ENCODE measurements around the gene ROR1.
"Not testable (repeated sequence)": the region's sequence is repeated elsewhere in the genome, so short reads cannot be mapped to it uniquely, and the experiment has no call there.

The ROR1 gene

DNA sequence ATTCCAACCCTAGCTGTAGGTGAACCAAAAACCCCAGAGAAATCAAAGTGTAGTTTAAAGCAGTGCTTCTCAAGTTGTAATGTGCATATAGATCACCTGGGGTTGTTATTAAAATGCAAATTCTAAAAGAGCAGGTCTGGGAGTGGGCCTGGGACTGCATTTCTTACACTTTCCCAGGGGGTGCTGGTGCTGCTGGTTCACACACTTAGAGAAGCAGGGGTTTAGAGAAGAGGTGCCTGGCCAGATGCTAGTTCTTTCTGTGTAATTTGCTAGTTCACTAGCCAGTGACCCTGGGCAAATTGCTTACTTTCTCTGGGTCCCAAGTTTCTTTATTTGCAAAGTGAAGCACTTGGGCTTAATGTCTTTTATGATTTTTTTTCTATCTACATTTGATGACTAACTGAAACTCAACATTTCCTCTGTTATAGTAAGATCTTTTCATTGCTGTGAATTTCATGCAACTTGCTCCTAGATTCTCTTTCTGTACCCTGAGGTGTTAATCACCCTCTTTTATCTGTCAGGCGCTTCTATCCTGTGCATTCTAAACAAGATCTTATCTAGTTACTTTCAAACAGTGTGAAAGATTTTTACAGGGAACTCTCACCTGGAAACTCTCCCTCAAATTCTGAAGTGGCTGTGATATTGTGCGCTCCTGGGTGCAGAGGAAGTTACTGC lies 287.8 kb downstream of the ROR1 start:
- no peak for DNase-seq

DNA sequence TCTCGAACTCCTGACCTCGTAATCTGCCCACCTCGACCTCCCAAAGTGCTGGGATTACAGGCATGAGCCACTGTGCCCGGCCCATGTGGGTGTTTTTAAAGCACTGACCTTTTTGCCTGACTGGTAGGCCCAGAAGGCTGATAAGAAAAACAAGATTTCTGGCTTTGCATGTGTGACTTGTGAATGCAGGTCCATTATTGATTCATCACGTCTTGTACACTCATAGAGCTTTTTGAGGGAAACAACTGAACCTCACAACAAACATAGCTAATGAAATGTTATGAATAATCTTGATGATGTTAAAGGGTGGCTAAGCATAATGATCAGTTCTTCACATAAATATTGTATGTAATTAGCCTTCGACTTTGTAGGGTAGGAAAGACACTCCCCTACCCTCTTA lies 288.7 kb downstream of the ROR1 start:
- ATAC-seq = no peak
- DNase-seq = no peak

More for the DNA sequence above, 287.8 kb downstream of the ROR1 start:
- no peak for ATAC-seq

DNA sequence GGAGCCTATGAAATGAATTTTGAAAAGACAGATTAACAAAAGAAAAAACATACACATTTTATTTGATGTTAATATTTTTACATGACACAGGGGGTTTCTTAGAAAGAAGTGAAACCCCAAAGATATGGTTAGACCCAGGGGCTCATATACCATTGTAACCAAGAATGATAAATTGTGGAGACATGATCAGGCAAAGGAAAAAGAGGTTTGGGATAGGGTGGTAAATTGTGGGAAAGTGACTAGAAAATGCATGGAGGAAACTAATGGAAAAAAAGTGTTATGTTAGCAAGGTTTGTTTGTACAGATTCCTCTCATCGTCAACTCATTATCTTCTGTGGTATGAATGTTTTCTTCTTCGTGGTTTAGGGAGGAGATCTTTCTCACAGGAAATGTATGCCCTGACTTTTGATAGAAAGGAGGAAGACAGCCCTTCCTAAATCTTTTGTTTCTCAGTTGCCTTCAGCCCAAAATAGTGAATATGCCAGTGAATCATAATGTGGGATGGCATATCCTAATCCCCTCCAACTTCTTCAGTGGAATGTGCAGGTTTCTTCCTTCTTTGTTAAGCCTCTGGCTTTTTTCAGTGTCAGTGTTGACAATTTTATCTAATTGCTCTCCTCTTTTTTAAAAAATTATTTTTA lies 289.2 kb downstream of the ROR1 start:
- no peak for ATAC-seq
- no peak for DNase-seq

DNA sequence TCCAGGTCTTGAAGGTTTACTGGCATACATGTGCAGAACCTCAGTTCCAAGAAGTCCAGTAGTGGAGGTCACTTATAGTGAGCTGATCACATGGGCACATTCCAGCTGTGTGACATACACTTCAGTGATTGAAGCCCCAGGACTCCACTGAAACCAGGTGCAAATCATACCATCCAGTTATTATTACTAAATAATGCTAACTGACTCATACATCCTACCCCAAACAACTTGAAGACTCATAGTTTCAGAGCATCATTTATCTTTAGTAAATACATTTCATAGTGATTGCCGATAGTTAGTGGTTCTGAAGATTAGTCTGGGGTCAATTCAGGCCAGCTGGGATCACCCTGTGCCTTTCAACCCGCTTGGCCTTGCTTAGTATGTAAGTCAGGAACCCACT lies 291.8 kb downstream of the ROR1 start:
- no peak for DNase-seq
- ATAC-seq = no peak

DNA sequence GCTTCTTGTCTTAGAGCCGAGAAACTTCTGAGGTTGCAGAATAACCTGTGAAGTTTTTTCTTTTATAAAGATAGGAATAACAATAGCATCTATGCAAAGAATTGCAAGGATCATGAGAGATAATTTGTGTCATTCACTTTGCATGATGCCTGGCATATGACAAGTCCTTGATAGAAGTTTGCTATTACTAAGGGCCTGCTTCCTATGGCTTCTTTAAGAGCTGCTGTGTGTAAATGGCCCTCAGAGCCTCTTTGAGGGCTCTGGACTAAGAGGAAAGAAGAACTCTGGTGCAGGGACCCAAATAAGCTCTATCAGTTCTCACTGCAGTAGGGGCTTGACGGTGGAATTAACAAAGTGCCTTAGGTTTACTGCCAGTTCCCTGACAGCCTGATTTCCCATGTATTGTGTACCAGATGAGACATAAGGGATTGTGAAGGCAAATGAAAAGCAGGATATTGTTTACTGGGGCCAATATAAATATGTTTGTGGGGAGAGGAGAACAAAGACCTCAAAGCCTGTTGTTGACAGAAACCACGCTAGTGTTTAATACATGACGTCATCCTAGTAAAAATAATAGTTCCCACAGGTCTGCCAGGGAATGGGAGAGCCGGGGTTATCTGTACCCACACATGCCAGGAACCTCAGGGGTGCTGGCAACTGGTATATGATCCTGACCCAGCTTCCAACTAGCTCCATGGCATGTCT lies 298.4 kb downstream of the ROR1 start:
- ATAC-seq (no peak), DNase-seq (no peak)

DNA sequence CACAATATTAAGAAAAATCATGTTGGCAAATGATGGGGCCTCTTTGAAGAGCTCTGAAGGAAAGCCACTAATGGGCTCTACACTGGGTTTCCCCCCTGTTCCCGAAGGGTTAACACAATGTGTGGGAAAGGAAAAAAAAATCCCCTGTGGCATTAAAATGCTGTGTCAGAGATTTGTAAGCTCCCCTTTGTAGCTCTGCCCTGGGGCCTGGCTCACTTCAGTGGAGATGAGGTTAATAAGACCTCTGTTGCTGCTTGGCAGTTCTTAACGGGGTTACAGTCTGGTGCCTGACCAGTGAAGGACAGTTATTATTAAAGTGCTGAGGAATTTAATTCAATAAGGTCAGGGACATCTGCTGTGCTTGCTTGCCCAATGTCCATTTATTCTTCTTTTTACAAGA lies 299.9 kb downstream of the ROR1 start:
- ATAC-seq (no peak), DNase-seq (no peak)

DNA sequence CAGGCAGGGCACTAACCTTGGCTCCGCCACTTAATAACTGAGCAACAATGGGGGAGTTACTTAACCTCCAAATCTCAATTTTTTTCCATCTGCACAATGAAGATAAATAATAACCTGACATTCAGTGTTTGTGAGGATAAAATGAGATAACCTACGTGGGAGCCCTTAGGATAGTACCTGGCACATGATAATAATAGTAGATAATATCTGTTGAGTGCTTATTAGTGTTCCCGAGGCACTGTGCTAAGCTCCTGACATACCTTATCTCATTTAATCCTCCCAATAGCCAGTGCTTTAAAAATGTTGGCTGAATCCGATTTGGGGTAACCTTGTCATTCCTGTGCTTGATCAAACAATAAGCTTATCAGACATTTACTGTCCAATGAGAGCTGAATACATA lies 300.9 kb downstream of the ROR1 start:
- ATAC-seq = no peak
- DNase-seq = no peak

DNA sequence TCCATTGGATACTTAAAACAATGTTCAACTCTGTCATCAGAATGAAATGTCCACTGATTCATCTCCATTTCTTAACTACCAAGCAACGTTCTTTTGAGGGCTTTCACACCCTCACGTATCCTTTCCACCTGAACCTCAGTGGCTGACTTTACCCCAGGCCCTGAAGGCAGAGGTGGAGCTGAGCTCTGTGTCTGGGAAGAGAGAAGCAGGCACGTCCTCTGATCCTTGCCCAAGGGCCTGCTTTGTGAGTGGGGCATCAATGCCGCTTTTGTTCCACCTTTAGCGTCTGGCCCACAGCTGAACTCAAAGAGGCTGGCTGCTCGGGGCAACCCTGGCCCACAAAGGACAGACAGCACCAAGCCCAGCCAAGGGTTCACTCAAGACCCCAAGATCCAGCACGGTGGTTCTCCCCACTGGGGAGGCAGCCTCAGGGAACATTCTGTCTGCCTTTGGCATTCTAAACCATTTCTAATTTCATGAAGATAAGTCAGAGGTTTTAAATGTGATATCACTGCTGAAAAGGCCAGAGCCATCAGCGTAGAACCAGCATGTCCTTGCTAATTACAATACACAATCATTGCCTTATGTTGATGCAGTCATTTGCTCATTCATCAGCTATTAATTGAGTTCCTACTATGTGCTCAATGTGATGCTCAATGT lies 303.6 kb downstream of the ROR1 start:
- no peak for ATAC-seq
- no peak for DNase-seq

DNA sequence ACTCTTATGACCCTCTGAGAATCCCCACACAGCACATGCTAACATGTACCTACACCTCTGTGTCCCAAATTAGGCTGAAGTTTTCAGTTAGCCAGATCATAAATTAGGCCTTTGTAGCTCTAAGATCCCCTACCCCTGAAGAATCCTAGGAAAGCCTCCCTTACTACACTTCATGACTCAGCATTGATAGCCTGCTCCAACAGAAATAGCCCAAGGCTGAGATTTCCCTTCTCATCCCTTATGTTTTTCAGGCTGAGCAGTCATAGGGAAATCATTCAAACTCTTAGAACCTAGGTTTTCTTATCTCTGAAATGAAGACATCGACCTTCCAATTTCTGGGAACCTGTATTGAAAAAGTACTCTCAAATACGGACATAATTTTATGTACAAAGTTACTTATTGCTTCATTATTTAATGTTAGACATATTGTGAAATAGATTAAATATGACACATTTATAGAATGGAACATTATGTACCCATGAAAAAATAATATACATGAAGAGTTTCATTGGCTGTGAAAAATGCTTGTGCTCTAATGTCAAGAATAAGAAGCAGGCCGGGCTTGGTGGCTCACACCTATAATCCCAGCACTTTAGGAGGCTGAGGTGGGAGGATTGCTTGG lies 307.2 kb downstream of the ROR1 start:
- DNase-seq (no peak), ATAC-seq (no peak)

DNA sequence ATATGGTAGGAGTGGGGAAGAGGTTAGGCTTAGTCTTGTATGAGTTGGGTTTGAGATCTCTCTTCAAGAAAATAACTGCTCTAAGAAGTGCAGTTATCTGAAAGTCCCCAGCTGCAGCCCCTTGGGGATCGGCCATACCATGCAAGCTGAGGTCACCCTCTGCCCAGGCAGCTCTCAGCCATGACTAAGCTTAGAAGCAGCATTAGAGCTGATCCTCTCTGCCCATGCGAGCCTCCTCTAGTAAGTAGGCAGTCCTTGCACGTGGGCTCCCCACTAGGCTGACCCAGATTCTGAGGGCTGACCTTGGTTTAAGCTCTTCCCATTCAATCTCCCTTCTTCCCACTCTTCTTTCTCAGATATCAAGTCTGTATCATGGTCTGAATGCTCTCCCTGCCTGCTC lies 308.6 kb downstream of the ROR1 start:
- DNase-seq (no peak), ATAC-seq (no peak)

DNA sequence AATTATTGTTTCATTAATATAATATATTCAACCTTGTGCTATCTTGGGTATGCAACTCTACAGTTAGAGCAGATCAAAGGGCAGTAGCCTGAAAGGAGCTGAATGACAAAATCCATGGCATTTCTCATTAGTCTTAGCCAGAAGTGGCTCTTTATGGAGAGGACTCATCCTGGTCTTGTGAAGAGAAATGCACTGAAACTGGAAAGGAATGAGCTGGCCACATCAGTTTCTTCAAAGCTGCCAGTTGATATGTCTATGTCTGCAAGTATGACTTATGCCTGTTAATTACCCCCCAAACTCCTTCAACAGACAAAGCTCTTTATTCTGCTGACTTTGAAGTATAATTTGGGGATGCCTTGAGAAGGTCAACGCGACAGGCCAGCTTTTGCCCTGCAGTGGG lies 310.6 kb downstream of the ROR1 start:
- ATAC-seq (no peak), DNase-seq (no peak)

DNA sequence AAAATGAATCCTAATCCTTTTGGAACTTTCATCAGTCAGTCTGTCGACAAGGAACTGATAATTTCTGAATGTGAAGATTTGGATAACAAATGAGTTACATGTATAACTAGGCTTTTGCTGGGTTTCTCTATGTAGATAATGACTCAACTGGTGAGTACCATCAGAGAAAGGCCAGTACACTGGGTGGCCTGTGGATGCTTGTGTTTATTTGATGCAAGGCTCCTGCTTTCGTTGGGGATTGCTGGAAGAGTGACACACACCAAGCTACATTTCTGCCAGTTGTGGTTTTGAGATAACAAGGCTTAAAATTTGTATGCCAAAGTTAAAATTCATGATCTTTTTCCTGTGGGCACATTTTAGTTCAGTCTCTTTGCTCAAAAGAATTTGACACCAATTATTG lies 314.0 kb downstream of the ROR1 start:
- ATAC-seq = no peak
- DNase-seq = no peak

DNA sequence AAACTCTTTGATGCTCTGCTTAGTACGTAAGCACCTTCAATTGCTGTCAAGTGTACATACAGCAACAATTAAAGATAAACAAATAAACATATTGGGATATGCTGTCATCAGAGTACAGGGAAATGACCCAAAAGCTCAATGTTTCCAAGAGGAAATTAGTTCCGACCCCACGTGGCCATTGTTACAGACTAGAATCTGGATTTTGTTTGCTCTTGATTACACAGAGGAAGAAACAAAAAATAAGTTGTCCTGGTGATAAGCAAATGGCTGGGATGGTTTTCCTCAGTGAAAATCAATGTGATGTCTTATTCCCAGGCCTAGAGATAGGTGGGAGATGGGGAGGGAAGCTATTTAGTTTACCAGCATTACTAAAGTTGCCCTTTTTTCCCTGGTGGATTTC lies 316.6 kb downstream of the ROR1 start:
- DNase-seq = no peak
- ATAC-seq = no peak

DNA sequence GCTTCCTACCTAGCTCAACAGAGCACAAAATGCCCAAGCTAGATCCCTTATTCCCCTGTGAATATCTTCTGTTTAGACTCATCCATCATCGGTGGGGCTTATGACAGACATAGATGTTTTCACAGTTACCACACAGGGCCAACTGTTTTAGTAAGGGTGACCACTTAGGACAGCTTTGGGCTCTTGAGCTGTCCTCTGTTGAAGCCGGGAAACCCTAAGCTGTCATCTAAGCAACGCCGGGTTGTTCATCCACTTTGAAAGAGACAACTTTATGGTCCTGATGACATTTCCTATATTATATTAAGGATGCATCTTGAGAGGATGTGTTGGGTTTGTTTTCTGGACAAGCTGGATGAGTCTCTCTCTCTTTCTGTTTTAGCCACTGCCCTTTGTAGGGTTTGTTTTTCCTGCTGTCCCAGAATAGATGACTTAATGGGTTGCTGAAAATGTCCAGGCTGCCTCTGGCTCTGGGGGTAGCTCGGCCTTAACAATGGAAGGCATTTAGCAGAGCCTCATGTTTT lies 319.1 kb downstream of the ROR1 start:
- no peak for ATAC-seq
- no peak for DNase-seq

DNA sequence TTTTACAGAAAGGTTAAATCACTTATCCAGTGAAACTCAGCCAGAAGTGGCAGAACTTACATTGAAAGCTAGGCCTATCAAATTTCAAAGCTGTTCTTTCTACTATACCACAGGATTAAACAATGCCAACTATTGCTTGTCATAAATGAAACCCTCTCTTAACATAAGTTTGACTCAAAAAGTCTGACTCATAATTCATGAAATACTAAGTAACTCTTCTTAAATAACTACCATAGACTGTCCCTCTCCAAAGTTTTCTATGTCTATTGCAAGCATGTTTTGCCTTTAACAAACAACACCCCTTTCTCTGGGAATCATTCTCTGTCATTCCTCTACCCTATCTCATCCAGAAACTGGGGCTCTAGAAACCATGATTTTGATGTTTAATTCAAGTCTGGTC lies 320.1 kb downstream of the ROR1 start:
- no peak for DNase-seq
- no peak for ATAC-seq

DNA sequence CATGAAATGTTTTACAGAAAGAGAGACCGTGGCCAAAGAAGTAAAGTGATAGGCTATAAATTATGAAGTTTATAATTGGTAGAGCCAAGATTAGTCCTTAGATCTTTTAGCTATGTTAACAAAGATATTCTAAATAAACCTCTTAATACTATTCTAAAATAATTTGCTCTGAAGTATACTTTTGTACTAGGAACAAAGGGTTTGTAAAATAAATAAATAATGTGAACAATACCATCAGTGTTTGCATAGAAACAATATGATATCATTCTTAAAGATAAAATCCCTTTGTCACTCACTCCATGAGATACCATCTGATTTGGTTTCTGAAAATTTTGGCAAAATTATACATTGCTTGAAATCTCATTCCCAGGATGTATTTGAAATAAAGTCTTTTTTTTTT lies 322.0 kb downstream of the ROR1 start:
- ATAC-seq = no peak
- no peak for DNase-seq

DNA sequence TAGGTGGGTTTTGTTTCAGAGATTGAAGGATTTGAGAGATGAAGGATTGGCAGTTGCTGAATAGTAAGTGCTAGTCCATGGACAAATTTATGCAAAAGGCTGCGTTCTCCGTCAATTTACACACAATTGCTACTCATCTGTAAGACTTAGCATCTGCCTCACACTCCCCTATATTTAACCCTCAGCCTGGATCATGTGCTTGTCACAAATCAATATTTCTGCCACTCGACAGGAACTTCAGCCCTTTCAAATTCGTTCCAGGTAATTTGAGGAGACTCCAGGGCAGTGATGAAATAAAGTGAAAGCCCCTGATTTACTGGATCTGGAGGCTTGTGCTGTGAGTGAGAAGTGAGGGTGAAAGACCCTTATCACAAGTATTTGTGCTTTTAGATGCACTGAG lies 324.0 kb downstream of the ROR1 start:
- DNase-seq (no peak), ATAC-seq (no peak)

DNA sequence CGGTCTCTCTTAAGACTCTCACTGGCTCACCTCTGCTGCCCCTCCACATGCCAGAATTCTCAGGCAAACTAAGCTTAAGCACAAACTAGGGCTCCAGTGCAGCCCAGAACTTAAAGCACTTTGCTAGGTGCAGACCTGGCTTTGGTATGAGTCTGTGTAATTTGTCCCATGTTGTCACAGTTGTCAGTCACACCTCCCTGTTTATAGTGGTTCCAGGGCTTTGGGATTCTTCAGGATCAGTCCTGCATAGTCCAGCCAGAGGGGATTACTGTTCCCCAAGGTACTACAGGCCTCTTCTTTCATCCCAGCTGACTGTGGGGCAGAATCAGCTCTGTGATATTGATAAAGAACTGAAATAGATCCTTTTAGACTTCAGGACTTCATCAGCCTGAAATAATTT lies 324.6 kb downstream of the ROR1 start:
- ATAC-seq = no peak
- DNase-seq = no peak

DNA sequence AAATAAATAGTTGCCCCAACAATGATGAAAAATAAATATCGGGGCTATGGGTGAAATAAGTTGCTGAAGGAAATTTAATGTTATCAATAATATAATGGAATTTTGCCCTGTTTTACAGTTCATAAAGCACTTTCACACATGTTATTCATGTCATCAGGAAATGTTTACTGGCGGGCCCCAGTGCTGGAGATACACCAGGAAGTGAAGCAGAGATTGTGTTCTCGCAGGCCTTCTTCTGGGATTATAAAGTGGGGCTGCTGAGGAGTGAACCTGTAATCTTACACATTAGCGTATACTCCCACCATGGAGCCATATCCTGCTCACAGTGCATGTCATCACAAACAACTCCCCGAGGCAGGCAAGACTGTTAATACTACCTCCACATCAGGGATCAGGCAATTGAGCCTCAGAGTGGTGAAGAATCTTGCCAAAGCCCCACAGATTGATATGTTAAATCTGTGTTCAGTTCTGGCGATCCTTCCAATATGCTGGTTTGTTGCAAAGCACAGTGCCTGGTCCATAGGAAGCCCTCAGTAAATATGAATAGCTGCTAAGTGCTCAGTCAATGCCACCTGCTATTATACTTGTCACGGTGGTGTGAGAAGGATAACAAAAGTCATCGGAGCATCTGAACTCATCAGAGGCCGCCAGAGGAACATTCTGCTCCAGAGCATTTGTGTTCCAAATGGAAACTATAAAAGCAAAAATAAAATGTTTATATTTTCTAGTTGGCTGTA lies 325.2 kb downstream of the ROR1 start:
- no peak for DNase-seq
- no peak for ATAC-seq

DNA sequence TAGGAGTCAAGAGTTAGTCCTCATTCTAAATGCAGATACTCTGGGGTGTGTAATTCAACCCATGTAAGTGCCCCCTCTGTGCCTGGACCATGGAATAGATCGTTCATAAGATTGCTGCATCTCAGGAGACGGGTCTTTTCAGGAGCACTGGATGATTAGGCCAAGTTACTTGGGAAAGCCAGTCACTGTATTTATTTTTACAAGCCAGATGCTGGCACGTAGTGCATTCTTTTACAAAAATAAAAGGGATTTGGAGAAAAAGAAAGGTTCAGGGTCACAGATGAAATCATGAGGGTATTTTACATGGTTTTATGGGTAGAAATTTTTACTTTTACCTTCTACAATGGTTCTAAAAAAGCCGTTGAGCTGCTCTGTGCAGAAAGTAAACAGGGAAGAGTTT lies 327.0 kb downstream of the ROR1 start:
- DNase-seq (no peak), ATAC-seq (no peak)

DNA sequence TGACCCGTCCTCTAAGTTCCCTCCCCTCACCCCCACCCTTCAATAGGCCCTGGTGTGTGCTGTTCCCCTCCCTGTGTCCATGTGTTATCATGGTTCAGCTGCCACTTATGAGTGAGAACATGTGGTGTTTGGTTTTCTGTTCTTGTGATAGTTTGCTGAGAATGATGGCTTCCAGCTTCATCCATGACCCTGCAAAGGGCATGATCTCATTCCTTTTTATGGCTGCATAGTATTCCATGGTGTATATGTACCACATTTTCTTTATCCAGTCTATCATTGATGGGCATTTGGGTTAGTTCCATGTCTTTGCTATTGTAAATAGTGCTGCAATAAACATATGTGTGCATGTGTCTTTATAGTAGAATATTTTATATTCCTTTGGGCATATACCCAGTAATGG lies 330.8 kb downstream of the ROR1 start:
- DNase-seq, ATAC-seq: not testable (repeated sequence)

DNA sequence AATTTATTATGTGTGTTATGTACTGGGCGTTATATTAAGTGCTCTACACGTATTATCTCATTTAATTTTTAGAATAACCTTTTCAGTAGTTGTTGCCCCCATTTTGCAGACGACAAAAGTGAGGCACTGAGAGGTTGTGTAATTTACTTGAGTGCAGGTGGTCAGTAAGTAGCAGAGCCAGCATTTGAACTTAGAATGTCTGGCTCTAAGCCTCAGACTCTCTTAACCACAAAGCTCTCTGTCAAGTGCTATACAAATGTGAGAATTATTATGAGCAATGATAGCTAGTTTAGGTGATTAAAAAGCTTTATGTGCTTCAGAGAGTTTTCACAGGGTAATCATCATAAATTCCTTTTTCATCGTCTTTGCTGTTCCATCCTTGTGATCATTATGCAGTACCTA lies 333.3 kb downstream of the ROR1 start:
- DNase-seq = no peak
- no peak for ATAC-seq

Measured in stimulated activated naive CD8-positive, alpha-beta T cell treated with anti-CD3 and anti-CD28 coated beads, Interleukin-15, Interleukin-2, amounts not matched to agents 100 U/mL and 50 U/mL, for 24 hours (primary cell).